ENCODE data around the gene ANKMY1. TPM values are rescaled to one million over a fixed set of nuclear protein-coding genes. Genes with fewer than 3 reads are reported as not detected.

ANKMY1 gene
- total and polyA plus RNA-seq, 2 of the 13 experiments (the other 11 are each of a cell fraction or from before 2014, with no cell fraction given): 11.7 to 18.8 TPM

DNA sequence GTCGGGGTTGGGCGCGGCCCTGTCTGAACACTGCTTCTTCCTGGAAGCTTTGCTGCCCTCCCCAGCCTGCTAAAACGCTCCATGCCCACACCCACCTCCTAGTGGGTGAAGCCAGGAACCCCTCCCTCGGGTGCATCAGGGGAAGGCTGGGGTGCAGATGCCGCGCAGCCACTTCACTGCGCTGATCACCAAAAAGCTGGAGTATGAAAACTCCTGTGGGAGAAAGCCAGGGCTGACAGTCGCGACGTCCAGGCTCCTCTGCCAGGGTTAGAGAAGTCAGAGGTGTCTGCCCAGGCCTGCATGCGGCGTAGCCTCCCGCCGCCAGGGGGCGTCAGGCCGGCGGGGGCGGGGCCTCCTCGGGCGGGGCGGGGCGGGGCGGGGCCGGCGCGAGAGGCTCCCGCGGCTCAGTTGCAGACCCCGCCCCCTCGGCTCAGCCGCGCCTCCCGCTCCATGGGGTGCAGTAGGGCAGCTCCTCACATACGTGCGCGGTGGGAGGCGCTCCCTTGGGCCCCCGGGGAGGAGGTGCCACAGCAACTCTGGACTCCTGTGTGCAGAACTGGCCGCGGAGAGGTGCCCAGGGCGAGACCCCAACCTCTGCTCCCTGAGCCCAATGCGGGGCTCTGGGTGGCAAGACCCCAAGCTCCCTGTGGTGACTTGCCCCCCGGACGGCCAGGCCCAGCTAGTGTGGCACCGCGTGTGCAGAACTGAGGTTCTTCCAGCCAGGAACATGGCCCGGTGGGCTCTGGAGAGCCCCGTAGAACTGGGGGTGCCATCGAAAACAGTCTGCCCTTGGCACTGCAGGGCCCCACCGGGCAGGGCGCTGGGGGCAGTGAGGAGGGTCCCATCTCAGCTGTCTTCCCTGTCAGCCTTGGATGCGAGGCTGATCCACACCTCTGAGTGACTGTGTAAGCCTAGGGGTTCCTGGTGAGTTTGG, 8.7 kb upstream of the ANKMY1 start (continued):
- TF ChIP-seq MAZ (IDR thresholded peaks at IDR 0.05; ENCODE audit: borderline replicate concordance, low read depth, low read length): no peak; the same call in none of the 2 replicates
- TF ChIP-seq MAZ (CRISPR knock-in tag; IDR thresholded peaks at IDR 0.05; ENCODE audit: low read depth): 0 out of 2 replicates have a peak, but pooled peaks have one; percentile 41
- TF ChIP-seq, protein P1, sequence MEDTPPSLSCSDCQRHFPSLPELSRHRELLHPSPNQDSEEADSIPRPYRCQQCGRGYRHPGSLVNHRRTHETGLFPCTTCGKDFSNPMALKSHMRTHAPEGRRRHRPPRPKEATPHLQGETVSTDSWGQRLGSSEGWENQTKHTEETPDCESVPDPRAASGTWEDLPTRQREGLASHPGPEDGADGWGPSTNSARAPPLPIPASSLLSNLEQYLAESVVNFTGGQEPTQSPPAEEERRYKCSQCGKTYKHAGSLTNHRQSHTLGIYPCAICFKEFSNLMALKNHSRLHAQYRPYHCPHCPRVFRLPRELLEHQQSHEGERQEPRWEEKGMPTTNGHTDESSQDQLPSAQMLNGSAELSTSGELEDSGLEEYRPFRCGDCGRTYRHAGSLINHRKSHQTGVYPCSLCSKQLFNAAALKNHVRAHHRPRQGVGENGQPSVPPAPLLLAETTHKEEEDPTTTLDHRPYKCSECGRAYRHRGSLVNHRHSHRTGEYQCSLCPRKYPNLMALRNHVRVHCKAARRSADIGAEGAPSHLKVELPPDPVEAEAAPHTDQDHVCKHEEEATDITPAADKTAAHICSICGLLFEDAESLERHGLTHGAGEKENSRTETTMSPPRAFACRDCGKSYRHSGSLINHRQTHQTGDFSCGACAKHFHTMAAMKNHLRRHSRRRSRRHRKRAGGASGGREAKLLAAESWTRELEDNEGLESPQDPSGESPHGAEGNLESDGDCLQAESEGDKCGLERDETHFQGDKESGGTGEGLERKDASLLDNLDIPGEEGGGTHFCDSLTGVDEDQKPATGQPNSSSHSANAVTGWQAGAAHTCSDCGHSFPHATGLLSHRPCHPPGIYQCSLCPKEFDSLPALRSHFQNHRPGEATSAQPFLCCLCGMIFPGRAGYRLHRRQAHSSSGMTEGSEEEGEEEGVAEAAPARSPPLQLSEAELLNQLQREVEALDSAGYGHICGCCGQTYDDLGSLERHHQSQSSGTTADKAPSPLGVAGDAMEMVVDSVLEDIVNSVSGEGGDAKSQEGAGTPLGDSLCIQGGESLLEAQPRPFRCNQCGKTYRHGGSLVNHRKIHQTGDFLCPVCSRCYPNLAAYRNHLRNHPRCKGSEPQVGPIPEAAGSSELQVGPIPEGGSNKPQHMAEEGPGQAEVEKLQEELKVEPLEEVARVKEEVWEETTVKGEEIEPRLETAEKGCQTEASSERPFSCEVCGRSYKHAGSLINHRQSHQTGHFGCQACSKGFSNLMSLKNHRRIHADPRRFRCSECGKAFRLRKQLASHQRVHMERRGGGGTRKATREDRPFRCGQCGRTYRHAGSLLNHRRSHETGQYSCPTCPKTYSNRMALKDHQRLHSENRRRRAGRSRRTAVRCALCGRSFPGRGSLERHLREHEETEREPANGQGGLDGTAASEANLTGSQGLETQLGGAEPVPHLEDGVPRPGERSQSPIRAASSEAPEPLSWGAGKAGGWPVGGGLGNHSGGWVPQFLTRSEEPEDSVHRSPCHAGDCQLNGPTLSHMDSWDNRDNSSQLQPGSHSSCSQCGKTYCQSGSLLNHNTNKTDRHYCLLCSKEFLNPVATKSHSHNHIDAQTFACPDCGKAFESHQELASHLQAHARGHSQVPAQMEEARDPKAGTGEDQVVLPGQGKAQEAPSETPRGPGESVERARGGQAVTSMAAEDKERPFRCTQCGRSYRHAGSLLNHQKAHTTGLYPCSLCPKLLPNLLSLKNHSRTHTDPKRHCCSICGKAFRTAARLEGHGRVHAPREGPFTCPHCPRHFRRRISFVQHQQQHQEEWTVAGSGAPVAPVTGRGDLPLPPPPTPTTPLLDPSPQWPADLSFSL (CRISPR knock-in tag; IDR thresholded peaks at IDR 0.05): peak; percentile 43; the same call in 1 of the 2 replicates
- TF ChIP-seq, protein P2, sequence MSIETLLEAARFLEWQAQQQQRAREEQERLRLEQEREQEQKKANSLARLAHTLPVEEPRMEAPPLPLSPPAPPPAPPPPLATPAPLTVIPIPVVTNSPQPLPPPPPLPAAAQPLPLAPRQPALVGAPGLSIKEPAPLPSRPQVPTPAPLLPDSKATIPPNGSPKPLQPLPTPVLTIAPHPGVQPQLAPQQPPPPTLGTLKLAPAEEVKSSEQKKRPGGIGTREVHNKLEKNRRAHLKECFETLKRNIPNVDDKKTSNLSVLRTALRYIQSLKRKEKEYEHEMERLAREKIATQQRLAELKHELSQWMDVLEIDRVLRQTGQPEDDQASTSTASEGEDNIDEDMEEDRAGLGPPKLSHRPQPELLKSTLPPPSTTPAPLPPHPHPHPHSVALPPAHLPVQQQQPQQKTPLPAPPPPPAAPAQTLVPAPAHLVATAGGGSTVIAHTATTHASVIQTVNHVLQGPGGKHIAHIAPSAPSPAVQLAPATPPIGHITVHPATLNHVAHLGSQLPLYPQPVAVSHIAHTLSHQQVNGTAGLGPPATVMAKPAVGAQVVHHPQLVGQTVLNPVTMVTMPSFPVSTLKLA (IDR thresholded peaks at IDR 0.05): no peak
- TF ChIP-seq HDAC1 (CRISPR knock-in tag; IDR thresholded peaks at IDR 0.05): peak; percentile 10; the same call in 1 of the 2 replicates
- TF ChIP-seq ZNF567 (CRISPR knock-in tag; IDR thresholded peaks at IDR 0.05; ENCODE audit: borderline replicate concordance): no peak; the same call in 1 of the 2 replicates
- TF ChIP-seq, protein P3, sequence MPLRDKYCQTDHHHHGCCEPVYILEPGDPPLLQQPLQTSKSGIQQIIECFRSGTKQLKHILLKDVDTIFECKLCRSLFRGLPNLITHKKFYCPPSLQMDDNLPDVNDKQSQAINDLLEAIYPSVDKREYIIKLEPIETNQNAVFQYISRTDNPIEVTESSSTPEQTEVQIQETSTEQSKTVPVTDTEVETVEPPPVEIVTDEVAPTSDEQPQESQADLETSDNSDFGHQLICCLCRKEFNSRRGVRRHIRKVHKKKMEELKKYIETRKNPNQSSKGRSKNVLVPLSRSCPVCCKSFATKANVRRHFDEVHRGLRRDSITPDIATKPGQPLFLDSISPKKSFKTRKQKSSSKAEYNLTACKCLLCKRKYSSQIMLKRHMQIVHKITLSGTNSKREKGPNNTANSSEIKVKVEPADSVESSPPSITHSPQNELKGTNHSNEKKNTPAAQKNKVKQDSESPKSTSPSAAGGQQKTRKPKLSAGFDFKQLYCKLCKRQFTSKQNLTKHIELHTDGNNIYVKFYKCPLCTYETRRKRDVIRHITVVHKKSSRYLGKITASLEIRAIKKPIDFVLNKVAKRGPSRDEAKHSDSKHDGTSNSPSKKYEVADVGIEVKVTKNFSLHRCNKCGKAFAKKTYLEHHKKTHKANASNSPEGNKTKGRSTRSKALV (CRISPR knock-in tag; IDR thresholded peaks at IDR 0.05): 0 out of 2 replicates have a peak, but pooled peaks have one; percentile 57
- TF ChIP-seq ZNF446 (CRISPR knock-in tag; IDR thresholded peaks at IDR 0.05): 0 out of 2 replicates have a peak, but pooled peaks have one; percentile 5
- no peak for TF ChIP-seq NFE2 (CRISPR knock-in tag; IDR thresholded peaks at IDR 0.05)
- peak; percentile 13; the same call in 1 of the 2 replicates for TF ChIP-seq BHLHE40 (IDR thresholded peaks at IDR 0.05; ENCODE audit: low read length)
- TF ChIP-seq RBM39 (IDR thresholded peaks at IDR 0.05; ENCODE audit: low read depth, low read length, poor library complexity, severe bottlenecking): peak; percentile 27
- no peak for TF ChIP-seq ZNF790 (CRISPR knock-in tag; IDR thresholded peaks at IDR 0.05; ENCODE audit: borderline replicate concordance)
- peak; percentile 60; the same call in 1 of the 2 replicates for TF ChIP-seq ZNF598 (CRISPR knock-in tag; IDR thresholded peaks at IDR 0.05; ENCODE audit: borderline replicate concordance)
- peak; percentile 51; the same call in 1 of the 2 replicates for TF ChIP-seq ZSCAN9 (CRISPR knock-in tag; IDR thresholded peaks at IDR 0.05; ENCODE audit: borderline replicate concordance)
- TF ChIP-seq KLF15 (CRISPR knock-in tag; IDR thresholded peaks at IDR 0.05; ENCODE audit: borderline replicate concordance): no peak; the same call in 1 of the 2 replicates
- peak; percentile 33 for TF ChIP-seq AGO2 (optimal IDR thresholded peaks at IDR 0.05; ENCODE audit: low read depth, low read length)
- no peak for TF ChIP-seq BRCA1 (CRISPR knock-in tag; IDR thresholded peaks at IDR 0.05)
- peak; percentile 75; the same call in 1 of the 2 replicates for TF ChIP-seq SP5 (CRISPR knock-in tag; IDR thresholded peaks at IDR 0.05; ENCODE audit: borderline replicate concordance, low read depth)

Measured in HepG2 (cell line).